Dedifferentiated amniotic fluid mesenchymal stem cell (primary cell): ENCODE data around the gene MARF1.
"Not testable (repeated sequence)": the region's sequence is repeated elsewhere in the genome, so short reads cannot be mapped to it uniquely, and the experiment has no call there.

Experiments used
- DNase-seq: peaks from one replicate; pipeline ENCODE4 v3.0.0-alpha.2; 2016; ENCODE audit errors: extremely low spot score

MARF1 gene

DNA sequence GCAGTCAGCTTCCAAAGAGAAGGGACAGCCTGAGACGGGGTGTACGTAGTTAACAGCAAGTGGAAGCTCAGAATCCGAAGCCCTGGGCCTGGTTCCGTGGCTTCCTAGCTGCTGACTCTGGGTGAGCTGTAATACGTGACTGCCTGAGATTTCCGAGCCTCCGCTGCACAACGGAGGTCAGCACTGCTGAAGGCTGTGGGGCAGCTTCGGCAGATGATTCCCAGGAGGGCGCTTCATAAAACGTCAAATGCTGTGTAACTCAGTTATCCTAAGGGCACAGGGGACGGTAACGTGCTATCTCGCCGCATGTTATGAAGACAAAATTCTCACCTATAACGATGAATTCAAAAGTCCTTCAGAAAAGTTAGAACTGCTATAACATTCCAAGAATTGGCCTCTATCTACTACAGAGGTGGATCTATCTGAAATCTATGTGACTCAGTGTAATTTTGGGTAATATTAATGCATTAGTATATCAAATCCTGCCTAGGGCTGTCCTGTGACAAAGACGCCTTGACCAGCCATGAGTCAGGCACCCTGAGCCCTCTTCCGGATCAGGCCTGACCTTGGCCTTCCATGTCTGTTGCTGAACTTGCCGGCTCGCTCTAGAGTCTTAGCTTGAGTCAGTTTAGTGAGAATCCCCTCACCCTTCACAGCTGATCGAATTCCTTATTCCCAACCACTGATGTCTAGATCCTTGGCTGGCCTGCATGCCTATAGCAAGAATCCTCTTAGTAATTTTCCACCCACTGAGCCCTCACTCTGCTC is 43.5 kb downstream of the MARF1 start:
- no peak for DNase-seq

DNA sequence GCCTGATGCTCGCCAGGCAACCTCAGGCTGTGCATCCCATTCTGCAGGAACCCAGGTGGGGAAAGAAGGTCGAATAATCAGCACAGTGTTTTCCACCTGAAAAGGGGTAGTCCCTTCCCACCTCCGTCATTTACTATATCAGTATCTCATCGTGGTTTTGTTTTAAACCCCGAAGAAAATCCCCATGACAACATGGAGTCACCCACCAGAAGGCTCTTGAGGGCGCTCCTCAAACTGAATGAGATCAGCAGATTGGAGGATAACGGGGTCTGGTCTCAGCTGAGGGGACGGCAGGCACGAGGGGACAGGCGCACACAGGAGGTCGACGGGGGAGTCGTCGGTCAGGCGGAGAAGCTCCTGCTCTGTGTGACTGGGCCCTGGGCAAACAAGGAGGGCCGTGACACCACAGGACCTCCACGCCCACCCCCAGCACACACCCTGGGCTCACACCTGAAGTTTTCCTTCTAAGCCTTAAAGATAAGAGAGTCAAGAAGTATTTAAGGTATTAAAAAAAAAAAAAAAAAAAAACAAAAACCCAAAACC is 44.2 kb downstream of the MARF1 start:
- no peak for DNase-seq

DNA sequence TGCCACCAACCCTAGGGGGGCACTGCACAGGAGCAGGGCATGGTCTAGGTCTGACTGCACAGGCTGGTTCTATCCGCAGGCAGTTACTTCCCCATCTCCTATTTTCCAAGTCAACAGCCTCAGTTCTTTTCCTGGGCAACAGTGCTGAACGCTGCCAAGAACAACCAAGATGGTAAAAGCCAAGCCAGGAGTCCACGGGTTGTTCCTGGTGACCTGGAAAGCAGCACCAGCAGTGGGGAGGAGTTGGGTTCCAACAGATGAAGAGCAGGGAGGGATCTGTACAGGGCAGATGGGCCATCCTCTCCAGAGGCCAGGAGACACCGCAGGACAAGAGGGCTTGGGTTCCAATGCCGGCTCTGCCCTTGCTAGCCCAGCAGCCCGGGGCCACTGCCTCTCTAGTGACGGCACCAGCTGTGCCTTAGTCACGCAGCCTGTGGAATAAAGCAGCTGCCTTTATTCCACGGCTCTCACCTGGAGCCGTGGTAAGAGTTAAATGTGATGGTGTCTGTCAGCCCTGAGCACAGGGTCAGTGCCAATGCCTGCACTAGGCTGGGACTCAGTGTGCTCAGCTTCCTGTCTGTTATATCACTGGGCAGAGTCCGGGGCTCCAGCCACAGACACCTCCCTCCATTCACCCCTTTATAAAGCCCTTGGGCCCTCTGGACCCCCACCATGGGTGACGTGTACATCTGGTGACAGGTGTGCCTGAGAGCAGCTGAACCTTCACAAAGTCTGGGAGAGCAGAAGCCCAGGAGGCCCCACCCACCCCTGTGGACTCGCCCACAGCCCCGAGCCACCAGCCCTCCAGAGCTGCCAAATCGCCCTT is 44.9 kb downstream of the MARF1 start:
- no peak for DNase-seq

DNA sequence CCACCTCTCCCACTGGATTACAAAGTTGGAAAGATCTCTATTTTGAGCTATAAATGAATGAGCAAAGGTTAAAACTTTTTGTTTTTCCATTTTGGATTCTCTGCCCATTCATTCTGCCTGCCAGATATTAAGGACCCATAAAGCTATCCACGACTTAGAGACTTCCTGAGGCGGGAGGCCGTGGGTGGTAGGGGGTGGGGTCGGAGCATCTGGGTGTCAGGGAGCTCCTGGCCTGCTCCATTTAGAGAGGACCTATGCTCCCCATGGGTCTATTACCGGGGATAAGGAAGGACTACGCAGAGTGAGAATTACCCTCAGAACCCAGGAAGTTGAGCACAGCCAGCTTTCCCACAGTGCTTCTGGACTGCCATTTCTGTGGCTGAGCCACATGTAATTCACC is 45.8 kb downstream of the MARF1 start:
- no peak for DNase-seq

DNA sequence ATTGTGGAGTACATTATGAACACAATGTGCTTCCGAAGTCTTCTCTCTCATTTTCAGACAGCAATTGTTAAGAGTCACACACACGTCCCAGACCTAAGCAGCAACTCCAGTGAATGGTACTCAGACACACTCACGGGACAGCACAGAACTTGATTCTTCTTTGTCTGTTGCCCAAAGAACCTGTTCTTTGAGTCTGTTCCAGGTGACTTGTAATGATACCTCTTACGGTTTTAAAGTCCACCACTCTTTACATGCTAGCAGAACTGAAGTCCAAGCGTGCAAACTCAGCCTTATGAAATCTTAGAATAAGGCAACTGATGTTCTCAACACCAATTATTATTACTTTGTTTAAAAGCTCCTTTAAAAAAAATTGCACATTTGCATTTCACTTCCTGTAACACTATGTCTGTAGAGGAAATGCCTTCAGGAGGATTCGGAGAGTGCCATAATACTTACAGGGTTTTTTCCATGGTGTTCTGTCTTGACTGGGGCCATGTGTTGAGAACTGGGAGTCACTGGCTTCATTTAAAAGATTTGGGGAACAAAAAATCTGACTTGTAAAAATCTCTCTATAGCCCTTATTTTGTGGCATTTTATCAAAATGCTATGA is 48.1 kb downstream of the MARF1 start:
- DNase-seq, result no peak

DNA sequence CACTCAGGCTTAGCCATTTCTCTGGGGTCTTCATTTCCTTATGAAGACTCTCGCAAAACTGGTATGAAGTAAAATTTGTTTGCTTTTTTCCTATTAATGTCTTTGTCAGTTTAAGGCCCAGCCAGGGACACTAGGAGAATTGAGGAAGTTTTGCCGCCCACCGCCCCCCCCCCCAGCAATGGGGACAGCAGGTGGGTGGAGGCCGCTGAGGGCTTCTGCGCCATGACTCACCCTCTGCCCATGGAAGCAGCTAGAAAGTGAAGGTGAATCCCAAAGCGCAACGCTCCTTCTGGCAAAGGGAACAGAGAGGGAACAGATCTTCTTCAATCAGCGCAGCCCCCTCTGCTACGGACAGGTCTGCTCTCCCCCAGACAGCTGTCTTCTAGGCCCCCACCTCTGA is 49.7 kb downstream of the MARF1 start:
- DNase-seq, result no peak

DNA sequence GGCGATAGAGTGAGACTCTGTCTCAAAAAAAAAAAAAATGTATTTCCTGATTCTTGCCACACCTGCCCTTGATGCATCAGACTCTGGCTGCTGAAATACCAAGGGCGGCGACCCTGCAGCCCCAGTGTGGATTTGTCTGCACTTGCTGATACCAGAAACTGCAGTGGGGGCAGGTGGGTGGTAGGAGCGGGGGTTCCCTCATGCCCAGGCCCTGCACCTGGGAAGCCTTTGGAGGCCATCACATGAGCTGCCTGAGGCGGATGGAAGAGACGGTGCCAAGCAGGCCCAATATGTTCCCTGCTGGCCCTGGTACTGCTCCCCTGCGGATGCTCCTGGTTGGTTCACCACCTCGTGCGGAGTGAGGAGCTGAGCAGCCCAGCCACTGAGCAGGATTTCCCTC is 50.6 kb downstream of the MARF1 start:
- no peak for DNase-seq

DNA sequence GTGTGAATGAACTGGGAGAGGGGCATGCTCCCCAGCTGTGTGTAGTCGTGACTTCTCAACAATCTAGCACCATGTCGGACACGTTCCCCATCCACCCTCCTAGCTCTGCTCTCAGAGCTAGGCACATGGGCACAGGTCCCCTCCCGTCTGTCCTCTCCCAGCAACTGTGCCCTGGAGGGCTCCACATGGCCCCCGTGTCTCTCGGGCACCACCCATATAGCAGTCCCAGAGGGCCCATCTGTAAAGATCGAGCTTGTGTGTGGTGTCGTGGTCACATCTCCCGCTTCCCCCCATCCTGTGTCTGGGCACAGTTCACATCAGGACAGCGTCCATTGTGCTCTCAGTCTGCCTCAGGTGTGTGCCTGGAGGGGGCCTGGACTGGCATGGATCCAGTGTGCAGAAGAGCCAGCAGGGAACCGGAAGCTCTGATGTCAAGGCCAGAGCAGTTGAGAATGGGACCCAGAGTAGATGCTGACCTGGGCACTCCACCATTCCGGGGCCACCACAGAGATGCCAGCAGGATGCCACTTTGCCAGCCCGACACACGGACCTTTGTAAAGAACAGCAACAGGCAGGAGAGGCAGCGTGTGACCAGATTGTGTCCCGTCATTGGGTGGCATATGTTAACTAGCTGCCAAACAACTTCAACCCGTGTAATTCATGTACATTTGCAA is 55.7 kb downstream of the MARF1 start:
- no peak for DNase-seq

DNA sequence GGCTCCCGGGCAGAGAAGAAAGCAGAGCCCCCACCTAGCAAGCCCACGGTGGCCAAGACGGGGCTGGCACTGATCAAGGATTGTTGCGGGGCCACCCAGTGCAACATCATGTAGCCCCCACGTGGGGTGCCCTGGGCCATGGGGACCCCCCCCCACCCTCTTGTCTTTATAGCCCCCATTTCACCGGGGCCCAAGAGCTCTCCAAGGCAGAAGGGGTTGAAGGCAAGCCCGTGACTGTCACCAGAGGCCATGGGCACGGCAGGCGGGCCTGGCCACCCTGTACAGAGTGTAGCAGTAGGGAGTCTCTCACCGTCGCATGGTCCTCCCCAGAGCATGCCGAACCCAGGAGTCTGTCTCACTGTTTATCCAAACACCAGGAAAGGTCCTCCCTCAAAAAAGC is 56.2 kb downstream of the MARF1 start:
- DNase-seq, result no peak

DNA sequence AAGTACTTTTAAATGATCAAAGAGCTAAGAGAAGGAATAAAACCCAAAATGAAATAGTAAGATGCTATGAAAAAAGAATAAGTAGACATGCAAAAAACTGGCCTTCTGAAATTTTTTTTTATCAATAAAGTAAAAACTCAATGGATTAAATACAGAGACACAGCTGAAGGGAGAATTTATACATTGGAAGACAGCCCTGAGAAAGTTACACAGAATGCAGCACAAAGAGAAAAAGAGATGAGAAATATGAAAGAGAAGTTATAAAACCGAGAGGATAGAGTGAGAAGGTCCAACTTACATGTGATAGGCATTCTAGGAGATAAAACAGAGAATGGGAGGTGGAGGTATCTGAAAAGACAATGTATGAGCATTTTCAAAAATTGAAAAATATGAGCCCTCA is 57.0 kb downstream of the MARF1 start:
- DNase-seq, result no peak

DNA sequence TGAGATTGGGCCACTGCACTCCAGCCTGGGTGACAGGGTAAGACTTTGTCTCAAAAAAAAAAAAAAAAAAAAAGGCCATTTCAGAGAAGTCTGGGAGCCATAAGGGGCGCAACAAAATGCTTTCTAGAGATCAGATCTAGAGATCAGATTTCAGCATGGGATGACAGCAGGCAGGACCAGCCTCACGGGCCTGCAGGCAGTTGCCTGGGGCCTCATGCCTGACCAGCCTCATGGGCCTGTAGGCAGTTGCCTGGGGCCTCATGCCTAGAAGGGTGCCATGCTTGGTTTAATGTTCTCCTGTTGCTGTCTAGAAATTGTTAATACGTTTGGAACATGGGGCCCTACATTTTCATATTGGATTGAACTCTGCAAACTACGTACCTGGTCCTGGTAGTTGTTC is 59.4 kb downstream of the MARF1 start:
- DNase-seq, result no peak

DNA sequence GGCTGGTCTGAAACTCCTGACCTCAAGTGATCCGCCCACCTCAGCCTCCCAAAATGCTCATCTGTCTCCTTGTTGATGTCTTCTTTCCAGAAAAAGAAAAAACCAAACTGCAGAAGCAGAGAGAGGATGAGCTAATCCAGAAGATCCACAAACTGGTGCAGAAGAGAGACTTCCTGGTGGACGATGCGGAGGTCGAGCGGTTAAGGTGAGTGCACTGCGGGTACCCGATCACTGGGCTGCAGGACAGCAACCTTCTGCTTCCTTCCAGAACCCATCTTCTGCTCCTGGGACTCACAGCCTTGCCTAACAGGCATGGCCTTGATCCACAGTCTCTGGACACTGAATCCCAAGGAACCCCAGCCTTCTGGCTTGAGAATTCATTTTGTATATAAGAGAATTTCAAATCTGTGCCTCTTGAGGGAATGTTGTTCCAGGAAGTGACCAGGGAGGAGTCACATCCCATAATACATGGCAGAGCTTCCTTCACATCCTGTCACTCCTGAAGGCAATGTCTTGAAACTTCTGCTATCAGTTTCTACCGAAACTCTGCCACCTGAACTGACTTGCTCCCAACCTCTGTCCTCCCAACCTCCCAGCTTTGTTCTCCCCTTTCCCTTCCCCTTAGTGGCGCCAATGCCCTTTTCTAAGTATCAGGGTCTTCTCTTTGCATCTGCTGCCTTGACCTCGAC is 61.7 kb downstream of the MARF1 start:
- no peak for DNase-seq

DNA sequence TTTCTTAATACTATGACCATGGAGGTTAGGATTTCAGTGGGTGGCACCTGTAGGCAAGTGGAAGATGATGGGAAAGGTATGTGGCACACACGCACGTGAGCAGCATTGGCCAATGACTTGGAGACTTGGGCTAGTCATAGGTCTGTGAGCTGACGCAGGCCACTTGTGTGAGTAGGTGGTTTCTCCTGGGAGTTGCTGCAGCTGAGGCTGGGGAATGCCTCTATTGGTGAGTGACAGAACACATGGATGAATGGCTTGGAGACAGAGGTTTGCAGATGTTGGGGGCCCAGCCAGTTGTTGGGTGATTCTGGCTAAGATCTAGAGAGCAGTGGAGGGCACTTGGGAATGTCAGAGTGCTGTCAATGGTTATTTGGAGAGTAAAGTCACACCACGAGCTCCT is 64.1 kb downstream of the MARF1 start:
- no peak for DNase-seq

DNA sequence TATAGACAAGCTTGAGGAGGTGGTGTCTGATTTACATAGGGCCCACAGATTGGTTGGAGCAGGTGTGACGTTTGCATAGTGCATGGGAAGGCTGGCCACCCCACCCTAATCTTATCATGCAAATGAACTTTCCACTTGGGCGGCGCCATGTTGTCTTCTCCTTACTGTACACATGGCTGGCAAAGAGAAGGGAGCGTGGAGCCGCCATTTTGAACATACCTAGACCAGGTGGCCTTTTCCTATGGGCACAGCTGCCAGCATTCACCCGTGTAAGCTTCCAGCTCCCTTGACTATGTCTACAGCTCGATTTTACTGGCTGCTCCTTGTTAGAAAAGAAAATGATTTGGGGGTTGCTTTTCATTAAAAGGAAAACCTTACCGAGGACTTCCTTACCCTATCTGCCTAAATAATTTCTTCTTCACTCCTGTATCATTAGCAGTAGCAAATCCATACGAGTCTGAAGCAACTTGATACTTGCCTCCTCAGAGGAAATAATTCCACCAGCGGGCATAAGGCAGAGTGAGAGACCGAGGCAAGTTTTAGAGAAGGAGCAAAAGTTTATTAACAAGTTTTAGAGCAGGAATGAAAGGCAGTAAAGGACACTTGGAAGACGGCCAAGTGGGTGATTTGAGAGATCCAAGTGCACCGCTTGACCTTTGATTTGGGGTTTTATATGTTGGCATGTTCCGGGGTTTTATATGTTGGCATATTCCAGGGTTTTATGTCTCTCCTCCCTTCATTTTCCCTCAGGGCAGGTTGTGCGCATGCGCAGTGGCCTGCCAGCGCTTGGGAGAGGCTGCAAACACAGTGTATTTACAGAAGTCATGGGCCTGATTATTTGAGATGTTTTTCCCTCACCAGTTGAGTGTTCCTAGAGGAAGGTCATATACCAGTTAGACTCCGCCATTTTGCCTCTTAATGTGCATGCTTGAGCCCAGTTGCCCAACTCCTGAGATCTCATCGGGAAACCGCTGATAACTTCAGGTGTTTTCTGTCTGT is 65.7 kb downstream of the MARF1 start:
- DNase-seq, result no peak

DNA sequence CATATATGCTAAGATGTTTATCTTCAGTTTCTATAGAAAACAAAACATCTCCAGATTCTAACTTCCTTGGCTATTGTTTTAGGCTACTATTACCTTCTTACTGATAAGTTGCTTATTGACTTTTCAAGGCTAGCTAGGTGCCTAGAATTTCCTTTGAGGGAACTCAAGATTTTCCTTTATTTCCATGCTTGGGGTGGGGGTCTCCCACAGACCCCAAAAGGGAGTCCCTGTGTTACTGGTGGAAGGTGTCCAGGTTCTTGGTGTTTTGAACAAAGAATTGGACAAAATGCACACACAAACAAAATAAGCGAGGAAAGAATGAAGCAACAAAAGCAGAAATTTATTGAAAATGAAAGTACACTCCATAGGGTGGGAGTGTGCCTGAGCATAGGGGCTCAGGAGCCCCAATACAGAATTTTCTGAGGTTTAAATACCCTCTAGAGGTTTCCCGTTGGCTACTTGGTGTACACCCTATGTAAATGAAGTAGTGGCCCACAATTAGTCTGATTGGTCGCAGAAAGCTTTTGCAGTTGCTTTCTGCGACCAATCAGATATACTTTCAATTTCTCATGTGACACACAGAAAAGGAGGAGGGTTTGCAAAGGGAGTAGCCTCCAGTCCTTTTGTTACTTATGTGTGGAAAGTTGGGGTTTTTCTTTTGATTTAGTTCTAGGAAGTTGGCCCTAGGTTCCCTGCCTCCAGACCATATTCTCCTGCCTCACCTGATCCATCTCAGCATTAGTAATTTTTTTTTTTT is 67.5 kb downstream of the MARF1 start:
- no peak for DNase-seq

DNA sequence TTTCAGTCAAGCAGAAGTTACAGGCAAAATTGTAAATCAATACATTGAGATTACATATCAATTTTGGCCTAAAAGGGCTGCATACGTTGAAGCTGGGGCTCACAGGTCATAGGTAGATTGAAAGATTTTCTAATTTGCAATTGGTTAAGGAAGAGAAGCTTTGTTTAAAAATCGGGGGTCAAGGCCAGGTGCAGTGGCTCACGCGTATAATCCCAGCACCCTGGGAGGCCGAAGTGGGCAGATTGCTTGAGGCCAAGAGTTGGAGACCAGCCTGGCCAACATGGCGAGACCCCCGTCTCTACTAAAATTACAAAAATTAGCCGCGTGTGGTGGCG is 68.4 kb downstream of the MARF1 start:
- DNase-seq, result no peak

DNA sequence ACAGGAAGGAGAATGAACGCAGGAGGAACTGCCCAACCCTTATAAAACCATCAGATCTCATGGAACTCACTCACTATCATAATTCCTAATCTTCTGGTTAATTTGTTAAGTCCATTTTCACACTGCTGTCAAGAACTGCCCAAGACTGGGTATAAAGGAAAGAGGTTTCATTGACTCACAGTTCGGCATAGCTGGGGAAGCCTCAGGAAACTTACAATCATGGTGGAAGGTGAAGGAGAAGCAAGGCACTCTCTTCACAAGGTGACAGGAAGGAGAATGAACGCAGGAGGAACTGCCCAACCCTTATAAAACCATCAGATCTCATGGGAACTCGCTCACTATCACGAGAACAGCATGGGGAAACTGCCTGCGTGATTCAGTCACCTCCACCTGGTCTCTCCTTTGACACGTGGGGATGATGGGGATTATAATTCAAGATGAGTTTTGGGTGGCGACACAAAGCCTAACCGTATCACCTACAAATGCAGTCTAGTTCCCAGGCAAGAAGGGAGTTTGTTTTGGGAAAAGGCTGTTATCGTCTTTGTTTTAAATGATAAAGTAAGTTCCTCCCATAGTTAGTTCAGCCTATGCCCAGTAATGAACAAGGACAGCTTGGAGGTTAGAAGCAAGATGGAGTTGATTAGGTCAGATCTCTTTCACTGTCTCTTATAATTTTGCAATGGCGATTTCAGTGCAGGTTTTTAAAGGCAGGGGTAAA is 68.9 kb downstream of the MARF1 start:
- DNase-seq, result not testable (repeated sequence)

DNA sequence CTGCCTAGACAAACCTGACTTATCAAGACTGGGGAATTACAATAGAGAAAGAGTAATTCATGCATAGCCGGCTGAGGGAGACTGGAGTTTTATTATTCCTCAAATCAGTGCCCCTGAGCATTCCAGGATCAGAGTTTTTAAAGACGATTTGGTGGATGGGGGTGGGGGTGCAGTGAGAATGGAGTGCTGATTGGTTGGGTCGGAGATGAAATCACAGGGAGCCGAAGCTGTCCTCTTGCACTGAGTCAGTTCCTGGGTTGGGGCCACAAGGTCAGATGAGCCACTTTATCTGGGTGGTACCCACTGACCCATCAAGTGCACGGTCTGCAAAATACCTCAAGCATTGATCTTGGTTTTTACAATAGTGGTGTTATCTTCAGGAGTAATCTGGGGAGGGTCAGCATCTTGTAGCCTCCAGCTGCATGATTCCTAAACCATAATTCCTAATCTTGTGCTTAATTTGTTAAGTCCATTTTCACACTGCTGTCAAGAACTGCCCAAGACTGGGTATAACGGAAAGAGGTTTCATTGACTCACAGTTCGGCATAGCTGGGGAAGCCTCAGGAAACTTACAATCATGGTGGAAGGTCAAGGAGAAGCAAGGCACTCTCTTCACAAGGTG is 69.6 kb downstream of the MARF1 start:
- no peak for DNase-seq
